Skeletal muscle tissue (tissue), 5 donors: ENCODE data around the gene CFAP298. TPM values are rescaled to one million over a fixed set of nuclear protein-coding genes. Genes with fewer than 3 reads are reported as not detected.

ENCODE experiments used
- H3K27ac ChIP-seq: one replicate; pipeline ENCODE4 v1.7.0; 2013; ENCODE audit warnings: mild to moderate bottlenecking, low read depth, low read length, inconsistent platforms
- H3K27me3 ChIP-seq, 3 donors: one replicate each; pipeline ENCODE4 v1.7.0; 2013; ENCODE audit warnings: low read length in 3 of 3; ENCODE audit not compliant: control insufficient read depth in 3 of 3, insufficient read depth in 3 of 3
- H3K36me3 ChIP-seq, 3 donors: one replicate each; pipeline ENCODE4 v1.7.0; 2013; ENCODE audit warnings: low read length in 3 of 3; ENCODE audit not compliant: control insufficient read depth in 3 of 3, insufficient read depth in 3 of 3
- H3K4me1 ChIP-seq, 3 donors: one replicate each; pipeline ENCODE4 v1.7.0; 2013; ENCODE audit warnings: low read length in 3 of 3, mild to moderate bottlenecking in 3 of 3; ENCODE audit not compliant: control insufficient read depth in 3 of 3, insufficient read depth in 3 of 3
- H3K4me3 ChIP-seq, 3 donors: one replicate each; pipeline ENCODE4 v1.7.0; 2013; ENCODE audit warnings: low read length in 3 of 3
- H3K9ac ChIP-seq, 3 donors: one replicate each; pipeline ENCODE4 v1.7.0; 2013; ENCODE audit warnings: low read length in 3 of 3, mild to moderate bottlenecking in 3 of 3, moderate library complexity in 2 of 3, low read depth in 1 of 3
- H3K9me3 ChIP-seq, 3 donors: one replicate each; pipeline ENCODE4 v1.7.0; 2013; ENCODE audit warnings: low read length in 3 of 3; ENCODE audit not compliant: control insufficient read depth in 3 of 3
- small RNA-seq: library from RNA; depleted of rRNA; stranded (forward); fragments of <200 nt; gene quantifications from one replicate; pipeline ENCODE3, GENCODE V24; 2014
- total RNA-seq: library from RNA; depleted of rRNA; stranded (reverse); fragments of >200 nt; gene quantifications from one replicate; pipeline ENCODE4 v1.2.3, GENCODE V29; 2014
- donor health status: Osteomylitis.

The CFAP298 gene
- total RNA-seq, 1 donor from 2014 or later: 14.6 TPM

GRCh38 chr21:32558106-32558505 lies 54.1 kb downstream of the CFAP298 start:
- Histone ChIP-seq H3K4me3 (no peak overlapping the region), H3K36me3 (no peaks in the 10 kb centered on the region), H3K9me3 (no peaks in the 10 kb centered on the region), H3K4me1 (no peaks in the 10 kb centered on the region), H3K9ac (no peak overlapping the region), H3K27ac (no peak overlapping the region), H3K27me3 (no peaks in the 10 kb centered on the region)

- Histone ChIP-seq H3K9me3 (no peaks in the 10 kb centered on the region), H3K27ac (no peak overlapping the region), H3K4me1 (no peaks in the 10 kb centered on the region), H3K9ac (no peak overlapping the region), H3K27me3 (no peaks in the 10 kb centered on the region), H3K36me3 (no peaks in the 10 kb centered on the region), H3K4me3 (no peak overlapping the region)
Observed at GRCh38 chr21:32554832-32555638, 57.1 kb downstream of the CFAP298 start.

DNA sequence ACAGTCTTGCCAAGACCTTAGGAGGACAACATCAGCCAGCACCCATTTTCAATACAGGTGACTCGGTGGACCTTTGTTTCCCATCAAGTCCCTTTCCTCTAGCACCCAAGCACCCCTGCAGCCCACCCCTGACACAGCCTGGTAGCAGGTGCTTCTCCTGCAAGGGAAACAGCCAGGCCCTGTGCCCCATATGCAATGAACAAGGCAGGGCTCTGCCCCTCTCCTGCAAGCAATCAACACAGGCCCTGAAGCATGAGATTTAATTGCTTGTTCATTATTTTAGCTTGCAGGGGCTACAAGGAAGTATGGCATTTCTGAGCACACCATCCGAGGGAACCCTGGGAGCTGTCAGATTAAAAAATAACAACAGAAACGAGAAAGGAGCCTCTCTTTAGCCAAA lies 62.3 kb downstream of the CFAP298 start:
- Histone ChIP-seq H3K4me3 (no peak overlapping the region), H3K36me3 (no peaks in the 10 kb centered on the region), H3K9me3 (no peaks in the 10 kb centered on the region), H3K27me3 (no peaks in the 10 kb centered on the region), H3K27ac (no peak overlapping the region), H3K4me1 (no peaks in the 10 kb centered on the region), H3K9ac (no peak overlapping the region)

DNA sequence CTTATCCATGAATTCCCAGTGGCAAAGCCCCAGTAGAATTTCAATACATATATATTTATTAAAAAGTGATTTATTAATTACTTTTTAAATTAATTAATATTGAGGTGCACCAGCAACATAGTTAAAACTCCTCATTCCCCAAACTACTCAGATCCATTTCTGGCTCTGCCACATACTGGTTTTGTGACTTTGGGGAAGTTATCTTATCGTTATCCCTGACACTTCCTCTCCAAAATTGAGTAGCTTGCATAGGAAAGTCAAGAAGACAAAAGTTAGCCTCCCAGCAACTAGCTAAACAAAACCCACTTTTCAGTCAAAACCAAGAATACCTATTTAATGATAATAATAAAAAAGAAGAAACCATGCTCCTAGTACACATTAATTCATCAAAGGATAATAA lies 62.7 kb downstream of the CFAP298 start:
- Histone ChIP-seq H3K36me3 (no peaks in the 10 kb centered on the region), H3K4me3 (no peak overlapping the region), H3K4me1 (no peaks in the 10 kb centered on the region), H3K9me3 (no peaks in the 10 kb centered on the region), H3K9ac (no peak overlapping the region), H3K27me3 (no peaks in the 10 kb centered on the region), H3K27ac (no peak overlapping the region)

Small RNA genes lying within 50 kb of the gene (small RNA-seq; reads per million reads assigned to genes)
- gene RNA5SP490: not detected

Other genes with a start within 250 kb of the CFAP298 start
- 21.4 TPM for gene URB1, start 219.4 kb downstream of the CFAP298 start, total RNA-seq
- gene EVA1C, start 199.7 kb downstream of the CFAP298 start, total RNA-seq: 0.52 TPM
- gene TCP10L, start 26.9 kb downstream of the CFAP298 start, total RNA-seq: not detected
- gene SYNJ1, start 115.6 kb upstream of the CFAP298 start, total RNA-seq: 4.7 TPM
- 19.3 TPM for gene PAXBP1, start 159.4 kb upstream of the CFAP298 start, total RNA-seq